ENCODE measurements around the gene PAPPA.

The PAPPA gene

DNA sequence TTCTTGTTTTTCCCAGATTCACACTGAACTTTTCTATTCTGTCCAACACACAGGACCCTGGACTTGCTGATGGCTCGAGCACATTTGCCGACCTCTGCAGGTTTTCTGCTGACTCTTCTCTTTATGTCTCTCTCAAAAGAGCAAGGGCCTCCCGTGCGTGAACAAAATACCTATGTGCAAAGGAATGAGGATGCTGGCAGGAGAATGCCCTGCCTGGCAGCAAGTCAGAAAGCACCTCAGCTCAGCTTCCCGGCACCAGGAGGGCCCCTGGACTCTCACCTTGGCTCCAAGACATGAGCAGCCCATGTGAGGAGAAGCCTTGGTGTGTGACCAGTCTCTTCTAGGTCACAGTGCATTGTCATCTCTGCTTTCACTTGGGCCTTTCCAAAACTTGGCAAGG is 36.1 kb downstream of the PAPPA start:
- no peaks in the 10 kb centered on the region for H3K4me1 ChIP-seq
- H3K9me3 ChIP-seq, result no peaks in the 10 kb centered on the region
- H3K27me3 ChIP-seq, result no peaks in the 10 kb centered on the region
- peaks cover 0 to 3% (median 3%) of the 10 kb centered on the region in 3 donors for H3K36me3 ChIP-seq
- TF ChIP-seq, protein P1, sequence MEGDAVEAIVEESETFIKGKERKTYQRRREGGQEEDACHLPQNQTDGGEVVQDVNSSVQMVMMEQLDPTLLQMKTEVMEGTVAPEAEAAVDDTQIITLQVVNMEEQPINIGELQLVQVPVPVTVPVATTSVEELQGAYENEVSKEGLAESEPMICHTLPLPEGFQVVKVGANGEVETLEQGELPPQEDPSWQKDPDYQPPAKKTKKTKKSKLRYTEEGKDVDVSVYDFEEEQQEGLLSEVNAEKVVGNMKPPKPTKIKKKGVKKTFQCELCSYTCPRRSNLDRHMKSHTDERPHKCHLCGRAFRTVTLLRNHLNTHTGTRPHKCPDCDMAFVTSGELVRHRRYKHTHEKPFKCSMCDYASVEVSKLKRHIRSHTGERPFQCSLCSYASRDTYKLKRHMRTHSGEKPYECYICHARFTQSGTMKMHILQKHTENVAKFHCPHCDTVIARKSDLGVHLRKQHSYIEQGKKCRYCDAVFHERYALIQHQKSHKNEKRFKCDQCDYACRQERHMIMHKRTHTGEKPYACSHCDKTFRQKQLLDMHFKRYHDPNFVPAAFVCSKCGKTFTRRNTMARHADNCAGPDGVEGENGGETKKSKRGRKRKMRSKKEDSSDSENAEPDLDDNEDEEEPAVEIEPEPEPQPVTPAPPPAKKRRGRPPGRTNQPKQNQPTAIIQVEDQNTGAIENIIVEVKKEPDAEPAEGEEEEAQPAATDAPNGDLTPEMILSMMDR (IDR thresholded peaks at IDR 0.05), result no peak
- intact Hi-C loops (cut with DNase I; ENCODE audit: low total_unique reads), result no loop called here
- no peak overlapping the region for H3K4me3 ChIP-seq
- no peak overlapping the region for H3K27ac ChIP-seq
- no peak for DNase-seq

DNA sequence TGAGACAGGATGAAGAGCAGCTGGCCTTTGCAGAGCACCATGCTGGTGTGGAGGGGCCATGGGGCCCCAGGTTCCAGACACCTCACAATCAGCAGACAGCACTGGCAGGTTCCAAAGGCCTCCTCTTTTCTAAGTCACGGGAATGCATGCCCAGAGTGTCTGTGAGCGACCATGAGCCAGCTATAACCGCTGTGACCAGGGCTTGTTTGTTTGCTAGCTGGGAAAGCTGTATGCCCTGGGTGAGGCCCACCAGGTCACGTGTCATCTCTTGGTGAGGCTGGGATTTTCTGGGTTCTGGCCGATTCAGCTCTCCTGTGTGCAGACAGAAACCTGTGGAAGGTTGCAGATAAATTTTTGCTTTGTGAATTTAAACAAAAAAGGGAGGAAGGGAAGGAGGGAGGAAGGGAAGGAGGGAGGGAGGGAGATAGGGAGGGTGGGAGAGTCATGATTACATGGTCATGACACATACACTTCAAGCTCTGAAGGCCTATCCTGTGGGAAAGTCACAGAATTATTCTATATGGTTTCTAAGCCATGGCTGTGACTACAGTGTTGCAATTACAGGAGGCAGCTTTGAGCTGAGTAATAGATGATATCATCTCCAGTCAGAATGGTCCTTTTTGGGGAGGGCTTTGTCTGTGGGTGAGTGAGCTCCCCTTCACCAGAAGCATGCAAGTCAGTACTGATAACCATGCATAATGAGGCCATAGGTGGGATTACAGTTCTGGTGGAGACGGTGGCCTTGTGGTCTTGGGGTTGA is 37.2 kb downstream of the PAPPA start:
- TF ChIP-seq, protein P1 (IDR thresholded peaks at IDR 0.05), result no peak
- intact Hi-C loops (cut with DNase I; ENCODE audit: low total_unique reads), result no loop called here
- H3K27ac ChIP-seq, result no peak overlapping the region

DNA sequence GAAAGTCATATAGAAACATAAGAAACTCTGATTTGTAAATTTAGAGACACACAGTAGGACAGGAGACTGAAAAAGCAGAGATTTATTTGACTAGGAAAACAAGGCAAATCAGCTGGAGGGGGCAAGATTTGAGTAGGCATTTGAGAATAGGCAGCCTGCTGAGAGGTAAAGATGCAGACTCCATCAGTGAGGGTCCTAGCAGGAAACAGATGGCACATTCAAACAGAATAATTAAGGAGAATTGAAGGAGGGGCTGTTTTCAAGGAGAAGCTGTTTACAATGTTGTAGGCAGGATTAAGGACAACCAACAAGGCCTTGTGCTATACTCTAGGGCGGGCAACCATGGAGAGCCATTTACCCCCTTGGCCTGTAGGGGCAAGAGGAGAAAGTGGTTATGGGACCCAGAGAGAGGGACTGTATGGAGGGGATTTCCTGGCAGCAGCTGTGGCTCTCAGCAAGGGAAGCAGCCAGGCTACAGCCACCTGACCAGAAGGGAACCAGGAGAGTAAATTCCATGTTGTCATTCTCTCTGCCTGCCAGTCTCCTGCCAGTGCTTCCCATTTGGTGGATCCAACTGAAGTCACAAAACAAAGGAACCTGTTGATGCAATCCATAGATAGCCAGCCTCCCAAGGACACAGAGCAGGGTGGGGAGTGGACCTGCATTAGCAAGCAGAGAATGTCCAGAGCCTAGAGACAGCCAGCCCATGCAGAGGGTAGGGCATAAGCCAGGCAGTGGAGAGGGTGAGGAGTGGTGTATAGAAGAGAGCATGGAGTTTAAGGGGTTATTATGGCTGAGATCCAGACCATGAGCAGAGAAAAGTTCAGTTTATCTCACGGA is 38.2 kb downstream of the PAPPA start:
- Histone ChIP-seq H3K36me3 (peaks cover 0 to 3% (median 3%) of the 10 kb centered on the region in 3 donors), H3K27me3 (no peaks in the 10 kb centered on the region), H3K9me3 (no peaks in the 10 kb centered on the region), H3K4me3 (no peak overlapping the region), H3K4me1 (no peaks in the 10 kb centered on the region), H3K27ac (no peak overlapping the region)
- intact Hi-C loops (cut with DNase I; ENCODE audit: low total_unique reads), result no loop called here
- TF ChIP-seq, protein P1 (IDR thresholded peaks at IDR 0.05), result no peak
- no peak for DNase-seq

More for the DNA sequence above, 37.2 kb downstream of the PAPPA start:
- no peaks in the 10 kb centered on the region for H3K27me3 ChIP-seq
- no peaks in the 10 kb centered on the region for H3K9me3 ChIP-seq
- no peak for DNase-seq
- H3K36me3 ChIP-seq, result peaks cover 0 to 3% (median 3%) of the 10 kb centered on the region in 3 donors
- no peaks in the 10 kb centered on the region for H3K4me1 ChIP-seq
- H3K4me3 ChIP-seq, result no peak overlapping the region

DNA sequence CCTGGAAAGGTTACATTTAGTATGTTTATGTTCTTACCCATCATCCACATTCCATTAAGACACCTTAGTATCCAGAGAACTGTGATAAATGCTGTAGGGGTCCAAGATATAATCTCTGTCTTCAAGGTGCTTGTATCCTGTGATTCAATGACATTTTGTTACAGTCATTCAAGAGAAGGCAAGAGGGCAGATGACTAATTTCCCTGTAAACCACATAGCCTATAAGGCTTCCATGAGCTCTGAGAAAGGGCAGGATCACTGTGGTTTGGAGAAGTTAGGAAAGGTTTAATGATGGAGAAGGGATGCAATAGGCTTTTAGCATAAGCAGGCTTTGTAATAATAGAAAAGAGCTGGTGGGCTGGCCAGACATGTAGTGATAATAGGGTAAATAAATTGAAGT is 40.0 kb downstream of the PAPPA start:
- Histone ChIP-seq H3K4me3 (no peak overlapping the region), H3K27me3 (no peaks in the 10 kb centered on the region), H3K36me3 (peaks cover 0 to 3% (median 0%) of the 10 kb centered on the region in 3 donors), H3K27ac (no peak overlapping the region), H3K9me3 (no peaks in the 10 kb centered on the region), H3K4me1 (no peaks in the 10 kb centered on the region)
- DNase-seq, result no peak
- TF ChIP-seq, protein P1 (IDR thresholded peaks at IDR 0.05), result no peak
- intact Hi-C loops (cut with DNase I; ENCODE audit: low total_unique reads), result no loop called here

DNA sequence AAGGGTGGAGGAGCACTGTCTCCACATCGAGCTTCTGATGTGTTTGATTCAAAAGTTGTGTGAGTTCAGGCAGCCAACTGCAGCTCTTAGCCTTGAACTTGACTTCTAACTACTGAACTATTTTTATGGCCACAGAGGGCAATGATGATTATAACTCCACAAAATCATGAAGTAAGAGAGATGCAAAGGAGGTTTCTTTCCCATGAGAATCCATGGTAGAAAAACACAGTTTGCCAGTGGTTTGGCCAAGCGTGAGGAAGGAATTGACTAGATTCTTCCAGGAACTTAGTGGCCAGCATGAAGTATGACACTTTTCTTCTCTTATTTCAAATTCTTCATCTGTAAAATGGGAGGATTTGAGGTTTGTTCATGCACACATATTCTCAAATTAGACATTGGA is 43.2 kb downstream of the PAPPA start:
- intact Hi-C loops (cut with DNase I; ENCODE audit: low total_unique reads), result no loop called here
- H3K27ac ChIP-seq, result no peak overlapping the region
- no peak overlapping the region for H3K4me3 ChIP-seq

More for the DNA sequence above, 43.2 kb downstream of the PAPPA start:
- H3K9me3 ChIP-seq, result no peaks in the 10 kb centered on the region
- DNase-seq, result no peak
- H3K4me1 ChIP-seq, result no peaks in the 10 kb centered on the region
- no peaks in the 10 kb centered on the region for H3K27me3 ChIP-seq
- TF ChIP-seq, protein P1 (IDR thresholded peaks at IDR 0.05), result no peak
- H3K36me3 ChIP-seq, result no peaks in the 10 kb centered on the region
